ENCODE measurements around the gene TRPV2.

DNA sequence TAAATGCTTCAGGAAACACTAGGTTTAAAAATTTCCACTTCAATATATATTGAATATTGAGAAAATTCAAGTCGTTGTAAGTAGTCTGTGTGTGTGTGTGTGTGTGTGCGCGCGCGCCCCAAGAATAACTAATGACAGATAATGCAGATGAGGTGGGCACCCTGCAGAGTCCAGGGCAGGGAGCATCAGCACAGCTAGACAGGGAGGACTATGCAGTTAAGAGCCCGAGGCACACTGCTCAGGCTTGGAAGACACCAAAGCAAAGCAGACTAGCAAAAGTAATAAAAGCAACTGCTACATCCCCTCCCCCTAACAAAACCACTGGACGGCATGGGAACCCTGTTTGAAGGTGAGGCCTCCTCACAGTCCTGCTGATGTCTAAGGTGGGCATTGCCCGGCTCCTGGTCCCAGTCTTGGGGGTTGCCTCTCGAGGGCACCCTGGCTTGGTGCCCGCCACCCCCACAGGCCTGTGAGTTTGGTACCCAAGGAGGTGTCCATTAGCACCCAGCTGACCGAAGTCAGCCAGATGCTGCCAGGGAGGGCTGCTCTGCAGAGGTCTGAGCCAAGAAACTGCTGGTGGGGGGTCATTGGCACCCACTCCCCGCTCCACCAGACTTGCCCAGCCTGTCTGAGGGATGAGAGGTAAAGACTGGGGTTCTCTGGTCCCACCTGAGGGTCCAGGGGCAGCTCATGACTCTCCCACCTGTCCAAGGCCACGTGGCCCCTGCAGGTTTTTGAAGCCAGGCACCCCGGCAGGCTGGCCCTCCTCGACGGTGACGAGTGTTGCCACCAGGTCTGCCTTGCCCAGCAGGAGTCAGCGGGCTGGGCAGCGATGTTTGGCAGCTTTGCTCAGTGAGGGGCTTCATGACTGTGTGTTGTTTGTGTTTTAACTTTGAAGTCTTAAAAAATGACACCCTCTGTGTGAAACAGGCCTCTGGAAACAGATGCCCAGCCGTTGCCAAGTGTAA is 58.0 kb downstream of the TRPV2 start:
- TF ChIP-seq, protein P1, sequence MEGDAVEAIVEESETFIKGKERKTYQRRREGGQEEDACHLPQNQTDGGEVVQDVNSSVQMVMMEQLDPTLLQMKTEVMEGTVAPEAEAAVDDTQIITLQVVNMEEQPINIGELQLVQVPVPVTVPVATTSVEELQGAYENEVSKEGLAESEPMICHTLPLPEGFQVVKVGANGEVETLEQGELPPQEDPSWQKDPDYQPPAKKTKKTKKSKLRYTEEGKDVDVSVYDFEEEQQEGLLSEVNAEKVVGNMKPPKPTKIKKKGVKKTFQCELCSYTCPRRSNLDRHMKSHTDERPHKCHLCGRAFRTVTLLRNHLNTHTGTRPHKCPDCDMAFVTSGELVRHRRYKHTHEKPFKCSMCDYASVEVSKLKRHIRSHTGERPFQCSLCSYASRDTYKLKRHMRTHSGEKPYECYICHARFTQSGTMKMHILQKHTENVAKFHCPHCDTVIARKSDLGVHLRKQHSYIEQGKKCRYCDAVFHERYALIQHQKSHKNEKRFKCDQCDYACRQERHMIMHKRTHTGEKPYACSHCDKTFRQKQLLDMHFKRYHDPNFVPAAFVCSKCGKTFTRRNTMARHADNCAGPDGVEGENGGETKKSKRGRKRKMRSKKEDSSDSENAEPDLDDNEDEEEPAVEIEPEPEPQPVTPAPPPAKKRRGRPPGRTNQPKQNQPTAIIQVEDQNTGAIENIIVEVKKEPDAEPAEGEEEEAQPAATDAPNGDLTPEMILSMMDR (IDR thresholded peaks at IDR 0.05) = no peak
- TF ChIP-seq POLR2A (IDR thresholded peaks at IDR 0.05) = no peak

All from testis (tissue), 2 donors.